Measurements from ENCODE around the gene ZC3H4. TPM values are rescaled to one million over a fixed set of nuclear protein-coding genes. Genes with fewer than 3 reads are reported as not detected.

Gene ZC3H4
- total and polyA plus RNA-seq, 12 donors: 5.7 to 45.0 (median 23.6) TPM

- WGBS, 4 donors: 91 to 98% (median 94%) methylated on average over 2 of the region's 2 CpGs
- Histone ChIP-seq H3K4me3 (no peak overlapping the region), H3K4me1 (replicated peaks in 1 of 2) (peaks cover 0 to 2% of the 10 kb centered on the region in 2 donors), H3K27ac (no peak overlapping the region), H3K36me3 (replicated peaks in 1 of 2) (peaks cover 0 to 51% of the 10 kb centered on the region in 2 donors), H3K27me3 (no peaks in the 10 kb centered on the region), H3K9me3 (replicated peaks in 1 of 3) (no peaks in the 10 kb centered on the region)
- TF ChIP-seq, protein P1, sequence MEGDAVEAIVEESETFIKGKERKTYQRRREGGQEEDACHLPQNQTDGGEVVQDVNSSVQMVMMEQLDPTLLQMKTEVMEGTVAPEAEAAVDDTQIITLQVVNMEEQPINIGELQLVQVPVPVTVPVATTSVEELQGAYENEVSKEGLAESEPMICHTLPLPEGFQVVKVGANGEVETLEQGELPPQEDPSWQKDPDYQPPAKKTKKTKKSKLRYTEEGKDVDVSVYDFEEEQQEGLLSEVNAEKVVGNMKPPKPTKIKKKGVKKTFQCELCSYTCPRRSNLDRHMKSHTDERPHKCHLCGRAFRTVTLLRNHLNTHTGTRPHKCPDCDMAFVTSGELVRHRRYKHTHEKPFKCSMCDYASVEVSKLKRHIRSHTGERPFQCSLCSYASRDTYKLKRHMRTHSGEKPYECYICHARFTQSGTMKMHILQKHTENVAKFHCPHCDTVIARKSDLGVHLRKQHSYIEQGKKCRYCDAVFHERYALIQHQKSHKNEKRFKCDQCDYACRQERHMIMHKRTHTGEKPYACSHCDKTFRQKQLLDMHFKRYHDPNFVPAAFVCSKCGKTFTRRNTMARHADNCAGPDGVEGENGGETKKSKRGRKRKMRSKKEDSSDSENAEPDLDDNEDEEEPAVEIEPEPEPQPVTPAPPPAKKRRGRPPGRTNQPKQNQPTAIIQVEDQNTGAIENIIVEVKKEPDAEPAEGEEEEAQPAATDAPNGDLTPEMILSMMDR (IDR thresholded peaks at IDR 0.05): no peak
- no peak for TF ChIP-seq POLR2A (IDR thresholded peaks at IDR 0.05)
- intact Hi-C loops (cut with DNase I): loop anchor here in 1 of 2 donors (5.0 kb wide), 2 partner anchors 60 to 100 kb away; no protein-coding TSS in a partner anchor
- no peak for DNase-seq
Observed at GRCh38 chr19:47146920-47147319, 33.3 kb upstream of the ZC3H4 start.

- no peak for TF ChIP-seq POLR2A (IDR thresholded peaks at IDR 0.05)
- TF ChIP-seq, protein P1 (IDR thresholded peaks at IDR 0.05): no peak
- H3K27me3 ChIP-seq: no peaks in the 10 kb centered on the region
- no peak overlapping the region for H3K27ac ChIP-seq
- peaks cover 7 to 12% of the 10 kb centered on the region in 2 donors for H3K4me1 ChIP-seq (replicated peaks in 1 of 2)
- H3K36me3 ChIP-seq (replicated peaks in 1 of 2): peaks cover 0 to 41% of the 10 kb centered on the region in 2 donors
- intact Hi-C loops (cut with DNase I): loop anchor here in 1 of 2 donors (5.0 kb wide), 2 partner anchors 61 to 101 kb away; no protein-coding TSS in a partner anchor
- no peak overlapping the region for H3K4me3 ChIP-seq
- WGBS, 4 donors: 83 to 90% (median 86%) methylated on average over 5 of the region's 5 CpGs
- no peak for DNase-seq
- no peaks in the 10 kb centered on the region for H3K9me3 ChIP-seq (replicated peaks in 1 of 3)
Observed at GRCh38 chr19:47145639-47146486, 32.3 kb upstream of the ZC3H4 start.

DNA sequence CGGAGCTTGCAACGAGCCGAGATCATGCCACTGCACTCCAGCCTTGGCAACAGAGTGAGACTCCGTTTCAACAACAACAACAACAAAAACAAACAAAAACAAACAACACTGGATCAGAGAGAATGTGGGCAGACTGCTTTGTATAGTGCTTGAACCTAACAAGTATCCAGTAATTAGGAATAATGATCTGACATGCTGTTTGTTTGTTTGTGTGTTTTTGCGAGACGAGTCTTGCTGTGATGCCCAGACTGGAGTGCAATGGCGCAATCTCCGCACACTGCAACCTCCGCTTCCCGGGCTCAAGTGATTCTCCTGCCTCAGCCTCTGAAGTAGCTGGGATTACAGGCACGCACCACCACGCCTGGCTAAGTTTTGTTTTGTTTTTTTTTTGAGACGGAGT is 31.1 kb upstream of the ZC3H4 start:
- DNase-seq: no peak
- WGBS, 4 donors: 89 to 93% (median 92%) methylated on average over 13 of the region's 13 CpGs
- H3K9me3 ChIP-seq (replicated peaks in 1 of 3): no peaks in the 10 kb centered on the region
- H3K27ac ChIP-seq: no peak overlapping the region
- H3K27me3 ChIP-seq: no peaks in the 10 kb centered on the region
- H3K4me3 ChIP-seq: no peak overlapping the region
- intact Hi-C loops (cut with DNase I): loop anchor here in 1 of 2 donors (5.0 kb wide), 2 partner anchors 63 to 103 kb away; no protein-coding TSS in a partner anchor
- TF ChIP-seq, protein P1 (IDR thresholded peaks at IDR 0.05): no peak
- no peak for TF ChIP-seq POLR2A (IDR thresholded peaks at IDR 0.05)
- H3K4me1 ChIP-seq (replicated peaks in 1 of 2): peaks cover 7 to 12% of the 10 kb centered on the region in 2 donors
- H3K36me3 ChIP-seq (replicated peaks in 1 of 2): peaks cover 0 to 33% of the 10 kb centered on the region in 2 donors

- Histone ChIP-seq H3K4me3 (no peak overlapping the region), H3K4me1 (replicated peaks in 1 of 2) (peaks cover 7 to 12% of the 10 kb centered on the region in 2 donors), H3K27me3 (no peaks in the 10 kb centered on the region), H3K27ac (no peak overlapping the region), H3K36me3 (replicated peaks in 1 of 2) (peaks cover 0 to 33% of the 10 kb centered on the region in 2 donors), H3K9me3 (replicated peaks in 1 of 3) (no peaks in the 10 kb centered on the region)
- no peak for TF ChIP-seq POLR2A (IDR thresholded peaks at IDR 0.05)
- TF ChIP-seq, protein P1 (IDR thresholded peaks at IDR 0.05): no peak
- no peak for DNase-seq
- intact Hi-C loops (cut with DNase I): no loop called here
- WGBS, 4 donors: 84 to 90% (median 86%) methylated on average over 9 to 11 of the region's 11 CpGs
Observed at GRCh38 chr19:47143322-47144073, 29.9 kb upstream of the ZC3H4 start.

All from adrenal gland (tissue), 12 donors.